ENCODE results near the gene CUL4B.

Gene CUL4B

GRCh38 chrX:120570011-120570600, 9.3 kb upstream of the CUL4B start:
- in situ Hi-C loops (cut with HindIII; ENCODE audit: low pct_ligation_motif_present, low sequenced_read_pairs) = no loop called here
- no peak overlapping the region for H3K27ac ChIP-seq
- no peaks in the 10 kb centered on the region for H3K27me3 ChIP-seq (replicated peaks)
- TF ChIP-seq CTCF (IDR thresholded peaks at IDR 0.05; ENCODE audit: low read depth, low read length, missing control alignments) = no peak
- H3K36me3 ChIP-seq (replicated peaks) = no peaks in the 10 kb centered on the region
- no peak for DNase-seq
- no peak overlapping the region for H3K4me3 ChIP-seq (ENCODE audit: low read depth, low read length)

- DNase-seq = no peak
- Histone ChIP-seq H3K36me3 (replicated peaks) (no peaks in the 10 kb centered on the region), H3K4me3 (ENCODE audit: low read depth, low read length) (no peak overlapping the region), H3K27ac (no peak overlapping the region), H3K27me3 (replicated peaks) (no peaks in the 10 kb centered on the region)
- TF ChIP-seq CTCF (IDR thresholded peaks at IDR 0.05; ENCODE audit: low read depth, low read length, missing control alignments) = no peak
- in situ Hi-C loops (cut with HindIII; ENCODE audit: low pct_ligation_motif_present, low sequenced_read_pairs) = no loop called here
These were observed 7.8 kb upstream of the CUL4B start for GRCh38 chrX:120568609-120569008.

- TF ChIP-seq CTCF (IDR thresholded peaks at IDR 0.05; ENCODE audit: low read depth, low read length, missing control alignments) = no peak
- in situ Hi-C loops (cut with HindIII; ENCODE audit: low pct_ligation_motif_present, low sequenced_read_pairs) = no loop called here
- no peak for DNase-seq
- H3K4me3 ChIP-seq (ENCODE audit: low read depth, low read length) = no peak overlapping the region
- H3K36me3 ChIP-seq (replicated peaks) = no peaks in the 10 kb centered on the region
- H3K27me3 ChIP-seq (replicated peaks) = no peaks in the 10 kb centered on the region
- no peak overlapping the region for H3K27ac ChIP-seq
These were observed 7.3 kb upstream of the CUL4B start for GRCh38 chrX:120568035-120568434.

- in situ Hi-C loops (cut with HindIII; ENCODE audit: low pct_ligation_motif_present, low sequenced_read_pairs) = no loop called here
- no peaks in the 10 kb centered on the region for H3K36me3 ChIP-seq (replicated peaks)
- H3K27me3 ChIP-seq (replicated peaks) = no peaks in the 10 kb centered on the region
- no peak overlapping the region for H3K27ac ChIP-seq
- DNase-seq = no peak
- no peak overlapping the region for H3K4me3 ChIP-seq (ENCODE audit: low read depth, low read length)
- no peak for TF ChIP-seq CTCF (IDR thresholded peaks at IDR 0.05; ENCODE audit: low read depth, low read length, missing control alignments)
These were observed 6.1 kb upstream of the CUL4B start for GRCh38 chrX:120566817-120567216.

GRCh38 chrX:120564925-120565324, 4.2 kb upstream of the CUL4B start:
- Histone ChIP-seq H3K36me3 (replicated peaks) (no peaks in the 10 kb centered on the region), H3K27me3 (replicated peaks) (no peaks in the 10 kb centered on the region), H3K27ac (no peak overlapping the region), H3K4me3 (ENCODE audit: low read depth, low read length) (no peak overlapping the region)
- in situ Hi-C loops (cut with HindIII; ENCODE audit: low pct_ligation_motif_present, low sequenced_read_pairs) = no loop called here
- no peak for DNase-seq
- TF ChIP-seq CTCF (IDR thresholded peaks at IDR 0.05; ENCODE audit: low read depth, low read length, missing control alignments) = no peak

- DNase-seq = no peak
- Histone ChIP-seq H3K36me3 (replicated peaks) (no peaks in the 10 kb centered on the region), H3K27me3 (replicated peaks) (no peaks in the 10 kb centered on the region), H3K4me3 (ENCODE audit: low read depth, low read length) (no peak overlapping the region), H3K27ac (no peak overlapping the region)
- no peak for TF ChIP-seq CTCF (IDR thresholded peaks at IDR 0.05; ENCODE audit: low read depth, low read length, missing control alignments)
- in situ Hi-C loops (cut with HindIII; ENCODE audit: low pct_ligation_motif_present, low sequenced_read_pairs) = no loop called here
These were observed 1.8 kb upstream of the CUL4B start for GRCh38 chrX:120562569-120562926.
